Body of pancreas (tissue), 4 donors: ENCODE data around the gene VSX1.

Source experiments
- CTCF ChIP-seq, 7 experiments: fragments of 450-650 bp in 4 of 7; fragments of 200-600 bp in 3 of 7; sonication (generic) in 3 of 7; IDR thresholded peaks; one replicate each; pipeline ENCODE4 v1.5.1; 2016 to 2019; ENCODE audit warnings: antibody characterized with exemption in 7 of 7
- POLR2A ChIP-seq, 3 donors: fragments of 450-650 bp; IDR thresholded peaks; one replicate each; pipeline ENCODE4 v1.6.1; 2016; ENCODE audit warnings: antibody characterized with exemption in 3 of 3, mild to moderate bottlenecking in 2 of 3

GRCh38 chr20:25062841-25063240 is 19.1 kb downstream of the VSX1 start:
- no peak for TF ChIP-seq CTCF (IDR thresholded peaks at IDR 0.05)
- no peak for TF ChIP-seq POLR2A (IDR thresholded peaks at IDR 0.05)
